Testis (tissue), 3 donors: ENCODE results near the gene ZNF282. TPM values are rescaled to one million over a fixed set of nuclear protein-coding genes. Genes with fewer than 3 reads are reported as not detected.

Source experiments
- DNase-seq: peaks from one replicate; pipeline ENCODE4 v3.0.0-alpha.2; 2019
- H3K27ac ChIP-seq, 2 donors: fragments of 200-600 bp; sonication (generic); one replicate each; pipeline ENCODE4 v1.5.1; 2019
- H3K27me3 ChIP-seq: fragments of 200-600 bp; sonication (generic); one replicate; pipeline ENCODE4 v1.5.1; 2019
- H3K36me3 ChIP-seq: fragments of 200-600 bp; sonication (generic); one replicate; pipeline ENCODE4 v1.5.1; 2017; ENCODE audit warnings: low read depth; ENCODE audit errors: missing control alignments
- H3K4me1 ChIP-seq: fragments of 200-600 bp; sonication (generic); one replicate; pipeline ENCODE4 v1.5.1; 2019
- H3K4me3 ChIP-seq, 2 donors: fragments of 200-600 bp; sonication (generic); one replicate each; pipeline ENCODE4 v1.5.1; 2017 to 2019
- H3K9me3 ChIP-seq: fragments of 200-600 bp; sonication (generic); one replicate; pipeline ENCODE4 v1.5.1; 2017
- POLR2A ChIP-seq: fragments of 450-650 bp; IDR thresholded peaks from one replicate; pipeline ENCODE4 v1.6.1; 2017; ENCODE audit warnings: antibody characterized with exemption, mild to moderate bottlenecking, moderate library complexity
- WGBS, 2 donors: methylation state at CpG; one replicate each; pipeline ENCODE4 v1.1.5; 2018; 5-methylcytosine and 5-hydroxymethylcytosine counted together
- intact Hi-C: fragments of 100-400 bp; cut with DNase I; formaldehyde crosslinking; loops from one replicate; pipeline ENCODE4 v1.15.1; 2023; ENCODE audit warnings: low total_unique reads
- polyA plus RNA-seq: library from polyadenylated mRNA; stranded (reverse); fragments of 350-450 nt; fragmentation: Illumina TruSeq; extraction: RNeasy Lipid Tissue Mini Kit (QIAGEN cat#74804); gene quantifications from one replicate; pipeline ENCODE4 v1.2.3, GENCODE V29; 2014; ENCODE audit warnings: low read depth, low replicate concordance; ENCODE audit not compliant: insufficient read depth
- total RNA-seq, 2 donors: library from RNA; depleted of rRNA; stranded (reverse); fragments of >200 nt; gene quantifications; one replicate each; pipeline ENCODE4 v1.2.3, GENCODE V29; 2016
- TF ChIP-seq, protein P1 (sequence below), 3 experiments: fragments of 450-650 bp in 2 of 3; fragments of 200-600 bp in 1 of 3; sonication (generic) in 1 of 3; IDR thresholded peaks; one replicate each; pipeline ENCODE4 v1.5.1; 2016 to 2019; ENCODE audit warnings: antibody characterized with exemption in 3 of 3, mild to moderate bottlenecking in 2 of 3, moderate library complexity in 1 of 3

ZNF282 gene
- total and polyA plus RNA-seq, 3 donors from 2014 or later = 9.6 to 17.6 (median 12.2) TPM

- H3K36me3 ChIP-seq = no peaks in the 10 kb centered on the region
- intact Hi-C loops = no loop called here
- no peak overlapping the region for H3K27ac ChIP-seq
- H3K4me1 ChIP-seq = no peaks in the 10 kb centered on the region
- 50 to 57% methylated on average over 12 of the region's 12 CpGs for WGBS, 2 donors
- DNase-seq = no peak
- no peak for TF ChIP-seq POLR2A
- TF ChIP-seq, protein P1, sequence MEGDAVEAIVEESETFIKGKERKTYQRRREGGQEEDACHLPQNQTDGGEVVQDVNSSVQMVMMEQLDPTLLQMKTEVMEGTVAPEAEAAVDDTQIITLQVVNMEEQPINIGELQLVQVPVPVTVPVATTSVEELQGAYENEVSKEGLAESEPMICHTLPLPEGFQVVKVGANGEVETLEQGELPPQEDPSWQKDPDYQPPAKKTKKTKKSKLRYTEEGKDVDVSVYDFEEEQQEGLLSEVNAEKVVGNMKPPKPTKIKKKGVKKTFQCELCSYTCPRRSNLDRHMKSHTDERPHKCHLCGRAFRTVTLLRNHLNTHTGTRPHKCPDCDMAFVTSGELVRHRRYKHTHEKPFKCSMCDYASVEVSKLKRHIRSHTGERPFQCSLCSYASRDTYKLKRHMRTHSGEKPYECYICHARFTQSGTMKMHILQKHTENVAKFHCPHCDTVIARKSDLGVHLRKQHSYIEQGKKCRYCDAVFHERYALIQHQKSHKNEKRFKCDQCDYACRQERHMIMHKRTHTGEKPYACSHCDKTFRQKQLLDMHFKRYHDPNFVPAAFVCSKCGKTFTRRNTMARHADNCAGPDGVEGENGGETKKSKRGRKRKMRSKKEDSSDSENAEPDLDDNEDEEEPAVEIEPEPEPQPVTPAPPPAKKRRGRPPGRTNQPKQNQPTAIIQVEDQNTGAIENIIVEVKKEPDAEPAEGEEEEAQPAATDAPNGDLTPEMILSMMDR (IDR thresholded peaks at IDR 0.05) = no peak
- H3K4me3 ChIP-seq = no peak overlapping the region
- H3K9me3 ChIP-seq = no peaks in the 10 kb centered on the region
- H3K27me3 ChIP-seq = no peaks in the 10 kb centered on the region
These were observed 6.6 kb upstream of the ZNF282 start for GRCh38 chr7:149188637-149189259.

DNA sequence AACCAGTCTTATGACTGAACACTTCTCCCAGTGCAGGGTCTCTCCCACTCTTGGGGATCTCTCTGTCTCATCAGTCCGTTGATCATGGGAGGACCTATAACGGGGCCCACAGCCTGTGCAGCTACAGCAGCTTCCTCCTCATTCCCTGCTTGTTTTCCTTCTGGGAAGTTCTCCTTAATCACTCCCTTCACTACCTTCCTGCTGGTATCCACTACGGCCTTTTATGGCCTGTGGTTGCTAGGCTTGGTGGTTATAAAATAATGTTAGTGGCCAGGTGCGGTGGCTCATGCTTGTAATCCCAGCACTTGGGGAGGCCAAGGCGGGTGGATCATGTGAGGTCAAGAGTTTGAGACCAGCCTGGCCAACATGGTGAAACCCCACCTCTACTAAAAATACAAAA lies 3.5 kb upstream of the ZNF282 start:
- Histone ChIP-seq H3K4me3 (no peak overlapping the region), H3K9me3 (no peaks in the 10 kb centered on the region), H3K36me3 (no peaks in the 10 kb centered on the region), H3K4me1 (peaks cover 5% of the 10 kb centered on the region), H3K27ac (no peak overlapping the region), H3K27me3 (no peaks in the 10 kb centered on the region)
- no peak for TF ChIP-seq POLR2A
- TF ChIP-seq, protein P1 (IDR thresholded peaks at IDR 0.05) = no peak
- intact Hi-C loops = no loop called here
- WGBS, 2 donors = 62 to 66% methylated on average over 5 of the region's 5 CpGs
- DNase-seq = no peak

- Histone ChIP-seq H3K27ac (peak overlapping the region in 1 of 2 donors; percentile 86), H3K9me3 (no peaks in the 10 kb centered on the region), H3K27me3 (no peaks in the 10 kb centered on the region), H3K4me1 (peaks cover 9% of the 10 kb centered on the region), H3K4me3 (peak overlapping the region; percentile 69 to 79), H3K36me3 (no peaks in the 10 kb centered on the region)
- intact Hi-C loops = no loop called here
- DNase-seq = no peak
- WGBS, 2 donors = 46 to 74% methylated on average over 4 of the region's 4 CpGs
- TF ChIP-seq POLR2A = no peak
- TF ChIP-seq, protein P1 (IDR thresholded peaks at IDR 0.05) = no peak
These were observed 557 bp upstream of the ZNF282 start for GRCh38 chr7:149194799-149195179.

DNA sequence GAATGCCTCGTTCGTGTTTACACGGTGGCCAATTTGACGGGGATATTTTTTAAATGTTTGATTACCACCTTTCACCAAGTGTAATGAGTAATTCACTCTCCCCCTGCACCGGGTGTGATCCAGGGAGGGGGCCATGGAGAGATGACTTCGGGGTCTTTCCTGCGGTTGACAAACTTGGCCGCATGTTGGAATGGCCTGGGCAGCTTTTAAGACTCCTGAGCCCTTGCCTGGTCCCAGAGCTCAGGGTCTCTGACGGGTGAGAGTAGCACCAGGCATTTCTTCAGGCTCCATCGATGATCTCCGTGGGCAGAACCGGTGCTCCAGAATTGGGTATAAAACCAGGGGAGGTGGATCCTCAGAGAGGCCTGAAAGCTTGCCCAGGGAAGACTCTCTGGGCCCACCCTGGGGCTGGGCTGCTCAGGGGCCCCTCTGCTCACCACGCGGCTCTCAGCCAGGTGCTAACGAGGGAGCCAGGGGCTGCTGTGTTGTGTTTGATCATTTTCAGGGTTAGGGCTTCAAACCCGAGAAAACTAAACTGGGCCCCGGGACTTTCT lies 882 bp downstream of the ZNF282 start:
- intact Hi-C loops = no loop called here
- TF ChIP-seq POLR2A = no peak
- TF ChIP-seq, protein P1 (IDR thresholded peaks at IDR 0.05) = no peak
- Histone ChIP-seq H3K27ac (peak overlapping the region; percentile 58 to 86), H3K4me3 (peak overlapping the region; percentile 69 to 79), H3K9me3 (no peaks in the 10 kb centered on the region), H3K36me3 (no peaks in the 10 kb centered on the region), H3K27me3 (no peaks in the 10 kb centered on the region), H3K4me1 (peaks cover 9% of the 10 kb centered on the region)
- 1 to 3% methylated on average over 11 to 17 of the region's 17 CpGs for WGBS, 2 donors
- DNase-seq = peak; percentile 30

GRCh38 chr7:149196705-149197171 lies 1.4 kb downstream of the ZNF282 start:
- TF ChIP-seq, protein P1 (IDR thresholded peaks at IDR 0.05) = no peak
- TF ChIP-seq POLR2A = no peak
- no peak for DNase-seq
- intact Hi-C loops = no loop called here
- H3K36me3 ChIP-seq = no peaks in the 10 kb centered on the region
- WGBS, 2 donors = 14 to 15% methylated on average over 4 to 7 of the region's 7 CpGs
- H3K4me1 ChIP-seq = peaks cover 9% of the 10 kb centered on the region
- peak overlapping the region in 1 of 2 donors; percentile 69 for H3K4me3 ChIP-seq
- H3K27me3 ChIP-seq = no peaks in the 10 kb centered on the region
- H3K9me3 ChIP-seq = no peaks in the 10 kb centered on the region
- H3K27ac ChIP-seq = peak overlapping the region in 1 of 2 donors; percentile 86
